ENCODE measurements around the gene SEZ6. TPM values are rescaled to one million over a fixed set of nuclear protein-coding genes. Genes with fewer than 3 reads are reported as not detected.

The SEZ6 gene
- total and polyA plus RNA-seq, 10 donors = 0.88 TPM; not detected in 9

- Histone ChIP-seq H3K36me3 (no peaks in the 10 kb centered on the region), H3K27me3 (replicated peaks in 1 of 7) (peaks cover 0 to 3% (median 0%) of the 10 kb centered on the region in 7 donors), H3K4me3 (no peak overlapping the region), H3K9me3 (no peaks in the 10 kb centered on the region), H3K27ac (no peak overlapping the region), H3K4me1 (peaks cover 0 to 36% (median 6%) of the 10 kb centered on the region in 6 donors)
- WGBS, 5 donors = 76 to 86% (median 81%) methylated on average over 2 of the region's 2 CpGs
- DNase-seq = no peak
- intact Hi-C loops (cut with DNase I; ENCODE audit: low total_unique reads) = no loop called here
- TF ChIP-seq POLR2AphosphoS5 (IDR thresholded peaks at IDR 0.05) (peak in 1 of 3 donors; percentile 14), POLR2A (IDR thresholded peaks at IDR 0.05) (no peak)
- TF ChIP-seq, protein P1, sequence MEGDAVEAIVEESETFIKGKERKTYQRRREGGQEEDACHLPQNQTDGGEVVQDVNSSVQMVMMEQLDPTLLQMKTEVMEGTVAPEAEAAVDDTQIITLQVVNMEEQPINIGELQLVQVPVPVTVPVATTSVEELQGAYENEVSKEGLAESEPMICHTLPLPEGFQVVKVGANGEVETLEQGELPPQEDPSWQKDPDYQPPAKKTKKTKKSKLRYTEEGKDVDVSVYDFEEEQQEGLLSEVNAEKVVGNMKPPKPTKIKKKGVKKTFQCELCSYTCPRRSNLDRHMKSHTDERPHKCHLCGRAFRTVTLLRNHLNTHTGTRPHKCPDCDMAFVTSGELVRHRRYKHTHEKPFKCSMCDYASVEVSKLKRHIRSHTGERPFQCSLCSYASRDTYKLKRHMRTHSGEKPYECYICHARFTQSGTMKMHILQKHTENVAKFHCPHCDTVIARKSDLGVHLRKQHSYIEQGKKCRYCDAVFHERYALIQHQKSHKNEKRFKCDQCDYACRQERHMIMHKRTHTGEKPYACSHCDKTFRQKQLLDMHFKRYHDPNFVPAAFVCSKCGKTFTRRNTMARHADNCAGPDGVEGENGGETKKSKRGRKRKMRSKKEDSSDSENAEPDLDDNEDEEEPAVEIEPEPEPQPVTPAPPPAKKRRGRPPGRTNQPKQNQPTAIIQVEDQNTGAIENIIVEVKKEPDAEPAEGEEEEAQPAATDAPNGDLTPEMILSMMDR (IDR thresholded peaks at IDR 0.05 in 8 of 11, conservative IDR thresholded peaks at IDR 0.05 in 3 of 11) = peak in 1 of 11 experiments; percentile 11
Measured at GRCh38 chr17:28973425-28973824, 32.4 kb downstream of the SEZ6 start.

GRCh38 chr17:28972437-28972836, 33.4 kb downstream of the SEZ6 start:
- intact Hi-C loops (cut with DNase I; ENCODE audit: low total_unique reads) = no loop called here

GRCh38 chr17:28970879-28971278, 35.0 kb downstream of the SEZ6 start:
- Histone ChIP-seq H3K9me3 (no peaks in the 10 kb centered on the region), H3K36me3 (no peaks in the 10 kb centered on the region), H3K27ac (no peak overlapping the region), H3K4me3 (no peak overlapping the region), H3K4me1 (peaks cover 0 to 52% (median 12%) of the 10 kb centered on the region in 6 donors), H3K27me3 (replicated peaks in 1 of 7) (no peaks in the 10 kb centered on the region)
- intact Hi-C loops (cut with DNase I; ENCODE audit: low total_unique reads) = no loop called here
- DNase-seq = no peak
- TF ChIP-seq POLR2A (IDR thresholded peaks at IDR 0.05) = no peak
- TF ChIP-seq POLR2AphosphoS5 (IDR thresholded peaks at IDR 0.05) = no peak
- TF ChIP-seq, protein P1 (IDR thresholded peaks at IDR 0.05 in 8 of 11, conservative IDR thresholded peaks at IDR 0.05 in 3 of 11) = no peak
- WGBS, 5 donors = 78 to 84% (median 80%) methylated on average over 6 of the region's 6 CpGs

More at GRCh38 chr17:28972437-28972836, 33.4 kb downstream of the SEZ6 start:
- WGBS, 5 donors = 81 to 93% (median 85%) methylated on average over 10 of the region's 10 CpGs
- Histone ChIP-seq H3K27me3 (replicated peaks in 1 of 7) (no peaks in the 10 kb centered on the region), H3K4me3 (no peak overlapping the region), H3K36me3 (no peaks in the 10 kb centered on the region), H3K9me3 (no peaks in the 10 kb centered on the region), H3K27ac (no peak overlapping the region), H3K4me1 (peaks cover 0 to 45% (median 10%) of the 10 kb centered on the region in 6 donors)
- TF ChIP-seq POLR2A (IDR thresholded peaks at IDR 0.05) (no peak), POLR2AphosphoS5 (IDR thresholded peaks at IDR 0.05) (no peak)
- TF ChIP-seq, protein P1 (IDR thresholded peaks at IDR 0.05 in 8 of 11, conservative IDR thresholded peaks at IDR 0.05 in 3 of 11) = no peak
- no peak for DNase-seq

GRCh38 chr17:28969706-28970393, 36.0 kb downstream of the SEZ6 start:
- no peak overlapping the region for H3K27ac ChIP-seq
- H3K36me3 ChIP-seq = no peaks in the 10 kb centered on the region
- peaks cover 0 to 58% (median 16%) of the 10 kb centered on the region in 6 donors for H3K4me1 ChIP-seq
- H3K9me3 ChIP-seq = no peaks in the 10 kb centered on the region
- intact Hi-C loops (cut with DNase I; ENCODE audit: low total_unique reads) = no loop called here
- no peak overlapping the region for H3K4me3 ChIP-seq
- WGBS, 5 donors = 72 to 80% (median 78%) methylated on average over 9 to 12 of the region's 12 CpGs
- DNase-seq = no peak
- TF ChIP-seq POLR2AphosphoS5 (IDR thresholded peaks at IDR 0.05) (peak in 1 of 3 donors; percentile 20), POLR2A (IDR thresholded peaks at IDR 0.05) (no peak)
- TF ChIP-seq, protein P1 (IDR thresholded peaks at IDR 0.05 in 8 of 11, conservative IDR thresholded peaks at IDR 0.05 in 3 of 11) = no peak
- peaks cover 0 to 7% (median 3%) of the 10 kb centered on the region in 7 donors for H3K27me3 ChIP-seq (replicated peaks in 1 of 7)

Measured in spleen (tissue), 11 donors.